ENCODE measurements around the gene MYBL2. TPM values are rescaled to one million over a fixed set of nuclear protein-coding genes. Genes with fewer than 3 reads are reported as not detected.

The MYBL2 gene
- total RNA-seq, 4 donors from 2014 or later = 0.11 to 0.33 (median 0.19) TPM; not detected in 1

DNA sequence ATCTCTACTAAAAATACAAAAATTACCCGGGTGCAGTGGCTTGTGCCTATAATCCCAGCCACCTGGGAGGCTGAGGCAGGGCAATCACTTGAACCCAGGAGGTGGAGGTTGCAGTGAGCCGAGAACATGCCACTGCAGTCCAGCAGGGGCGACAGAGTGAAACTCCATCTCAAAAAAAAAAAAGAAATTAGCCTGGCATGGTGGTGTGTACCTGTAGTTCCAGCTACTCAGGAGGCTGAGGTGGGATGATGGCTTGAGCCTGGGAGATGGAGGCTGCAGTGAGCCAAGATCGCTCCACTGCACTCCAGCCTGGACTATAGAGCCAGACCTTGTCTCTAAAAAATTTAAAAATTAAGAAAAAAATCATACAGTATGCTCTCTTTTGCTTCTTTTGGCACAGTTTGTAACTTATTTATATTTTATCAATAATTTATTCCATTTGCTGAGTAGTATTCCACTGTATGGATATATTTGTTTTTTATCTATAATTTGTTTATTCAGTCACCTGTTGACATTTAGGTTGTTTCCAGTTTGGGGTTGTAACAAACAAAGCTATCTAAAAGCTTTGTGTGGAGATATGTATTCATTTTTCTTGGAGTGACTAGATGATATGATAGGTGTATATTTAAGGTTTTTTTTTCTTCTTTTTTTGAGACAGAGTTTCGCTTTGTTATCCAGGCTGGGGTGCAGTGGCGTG lies 8.0 kb upstream of the MYBL2 start:
- Histone ChIP-seq H3K27me3 (peaks cover 0 to 6% (median 0%) of the 10 kb centered on the region in 4 donors), H3K36me3 (no peaks in the 10 kb centered on the region), H3K4me3 (no peak overlapping the region), H3K4me1 (peaks cover 3 to 16% (median 15%) of the 10 kb centered on the region in 4 donors), H3K9me3 (no peaks in the 10 kb centered on the region), H3K27ac (replicated peaks in 1 of 4) (no peak overlapping the region)
- TF ChIP-seq, protein P1, sequence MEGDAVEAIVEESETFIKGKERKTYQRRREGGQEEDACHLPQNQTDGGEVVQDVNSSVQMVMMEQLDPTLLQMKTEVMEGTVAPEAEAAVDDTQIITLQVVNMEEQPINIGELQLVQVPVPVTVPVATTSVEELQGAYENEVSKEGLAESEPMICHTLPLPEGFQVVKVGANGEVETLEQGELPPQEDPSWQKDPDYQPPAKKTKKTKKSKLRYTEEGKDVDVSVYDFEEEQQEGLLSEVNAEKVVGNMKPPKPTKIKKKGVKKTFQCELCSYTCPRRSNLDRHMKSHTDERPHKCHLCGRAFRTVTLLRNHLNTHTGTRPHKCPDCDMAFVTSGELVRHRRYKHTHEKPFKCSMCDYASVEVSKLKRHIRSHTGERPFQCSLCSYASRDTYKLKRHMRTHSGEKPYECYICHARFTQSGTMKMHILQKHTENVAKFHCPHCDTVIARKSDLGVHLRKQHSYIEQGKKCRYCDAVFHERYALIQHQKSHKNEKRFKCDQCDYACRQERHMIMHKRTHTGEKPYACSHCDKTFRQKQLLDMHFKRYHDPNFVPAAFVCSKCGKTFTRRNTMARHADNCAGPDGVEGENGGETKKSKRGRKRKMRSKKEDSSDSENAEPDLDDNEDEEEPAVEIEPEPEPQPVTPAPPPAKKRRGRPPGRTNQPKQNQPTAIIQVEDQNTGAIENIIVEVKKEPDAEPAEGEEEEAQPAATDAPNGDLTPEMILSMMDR (IDR thresholded peaks at IDR 0.05) = no peak
- no peak for TF ChIP-seq EP300 (IDR thresholded peaks at IDR 0.05)
- TF ChIP-seq POLR2AphosphoS5 (IDR thresholded peaks at IDR 0.05) = no peak
- no peak for TF ChIP-seq POLR2A (IDR thresholded peaks at IDR 0.05; ENCODE audit: low read depth)
- 92% methylated on average over 6 of the region's 6 CpGs for WGBS
- DNase-seq (ENCODE audit: extremely low spot score) = no peak
- intact Hi-C loops (cut with DNase I) = no loop called here

DNA sequence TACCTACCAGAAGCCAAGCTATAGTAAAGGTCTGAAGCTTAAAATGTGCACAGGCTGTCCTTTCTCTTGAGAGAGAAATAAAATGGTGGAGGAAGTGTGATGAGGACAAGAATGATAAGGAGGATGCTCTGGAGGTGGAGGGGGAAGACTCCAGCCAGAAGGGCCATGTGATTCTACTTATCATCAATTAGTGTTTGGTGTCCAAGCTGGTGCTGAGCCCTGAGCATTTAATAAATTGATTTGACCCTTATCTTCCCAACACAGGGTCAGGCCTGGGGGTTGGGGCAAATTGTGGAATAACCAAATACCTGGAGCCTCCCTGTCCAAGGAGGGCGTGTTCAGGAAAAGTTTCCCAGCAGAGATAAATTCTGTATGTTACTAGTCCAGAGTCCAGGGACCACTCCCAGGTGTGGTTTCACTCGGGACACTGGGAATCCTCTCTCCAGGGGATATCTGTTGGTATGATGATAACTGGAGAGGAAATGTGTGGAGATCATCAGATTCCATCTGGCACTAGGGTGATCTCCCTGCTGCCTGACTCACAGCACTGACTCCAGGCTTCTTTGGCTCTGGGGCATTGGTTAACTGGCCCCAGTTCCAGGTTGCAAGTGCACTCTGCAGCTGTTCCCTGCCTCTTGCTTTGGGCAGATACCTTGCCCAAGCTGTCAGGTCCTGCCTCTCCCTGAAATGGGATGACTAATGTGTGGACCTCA lies 3.8 kb upstream of the MYBL2 start:
- H3K36me3 ChIP-seq = no peaks in the 10 kb centered on the region
- 67% methylated on average over 2 of the region's 2 CpGs for WGBS
- no peak overlapping the region for H3K4me3 ChIP-seq
- DNase-seq (ENCODE audit: extremely low spot score) = no peak
- H3K9me3 ChIP-seq = no peaks in the 10 kb centered on the region
- peaks cover 4 to 45% (median 12%) of the 10 kb centered on the region in 4 donors for H3K27me3 ChIP-seq
- TF ChIP-seq, protein P1 (IDR thresholded peaks at IDR 0.05) = no peak
- TF ChIP-seq POLR2A (IDR thresholded peaks at IDR 0.05; ENCODE audit: low read depth) (no peak), POLR2AphosphoS5 (IDR thresholded peaks at IDR 0.05) (no peak), EP300 (IDR thresholded peaks at IDR 0.05) (no peak)
- intact Hi-C loops (cut with DNase I) = no loop called here
- peaks cover 8 to 17% (median 16%) of the 10 kb centered on the region in 4 donors for H3K4me1 ChIP-seq
- H3K27ac ChIP-seq (replicated peaks in 1 of 4) = no peak overlapping the region

- TF ChIP-seq, protein P1 (IDR thresholded peaks at IDR 0.05) = no peak
- TF ChIP-seq EP300 (IDR thresholded peaks at IDR 0.05) (no peak), POLR2AphosphoS5 (IDR thresholded peaks at IDR 0.05) (no peak), POLR2A (IDR thresholded peaks at IDR 0.05; ENCODE audit: low read depth) (no peak)
- WGBS = 83% methylated on average over 6 of the region's 6 CpGs
- Histone ChIP-seq H3K27me3 (peaks cover 4 to 70% (median 27%) of the 10 kb centered on the region in 4 donors), H3K4me1 (peaks cover 8 to 15% (median 15%) of the 10 kb centered on the region in 4 donors), H3K9me3 (no peaks in the 10 kb centered on the region), H3K36me3 (no peaks in the 10 kb centered on the region), H3K27ac (replicated peaks in 1 of 4) (no peak overlapping the region), H3K4me3 (no peak overlapping the region)
- DNase-seq (ENCODE audit: extremely low spot score) = no peak
- intact Hi-C loops (cut with DNase I) = no loop called here
Observed at GRCh38 chr20:43665466-43666176, 1.3 kb upstream of the MYBL2 start.

- WGBS = 34% methylated on average over 3 of the region's 34 CpGs
- peaks cover 4 to 87% (median 27%) of the 10 kb centered on the region in 4 donors for H3K27me3 ChIP-seq
Observed at GRCh38 chr20:43667341-43668132, 623 bp downstream of the MYBL2 start.

More at GRCh38 chr20:43667341-43668132, 623 bp downstream of the MYBL2 start:
- intact Hi-C loops (cut with DNase I) = no loop called here
- peaks cover 8 to 15% (median 15%) of the 10 kb centered on the region in 4 donors for H3K4me1 ChIP-seq
- H3K27ac ChIP-seq (replicated peaks in 1 of 4) = no peak overlapping the region
- peak overlapping the region; percentile 28 to 54 (median 38) for H3K4me3 ChIP-seq
- no peaks in the 10 kb centered on the region for H3K36me3 ChIP-seq
- H3K9me3 ChIP-seq = no peaks in the 10 kb centered on the region
- no peak for DNase-seq (ENCODE audit: extremely low spot score)
- no peak for TF ChIP-seq POLR2AphosphoS5 (IDR thresholded peaks at IDR 0.05)
